ENCODE results near the gene CD44.
"Not testable (repeated sequence)": the region's sequence is repeated elsewhere in the genome, so short reads cannot be mapped to it uniquely, and the experiment has no call there.

The CD44 gene

GRCh38 chr11:35204614-35205013 lies 65.6 kb downstream of the CD44 start:
- no peak for TF ChIP-seq ZNF274 (IDR thresholded peaks at IDR 0.05; ENCODE audit: low read depth, low read length)
- no peak overlapping the region for H3K4me3 ChIP-seq (ENCODE audit: low read length)

GRCh38 chr11:35206616-35207015 lies 67.6 kb downstream of the CD44 start:
- no peak overlapping the region for H3K4me3 ChIP-seq (ENCODE audit: low read length)
- TF ChIP-seq ZNF274 (IDR thresholded peaks at IDR 0.05; ENCODE audit: low read depth, low read length), result no peak

GRCh38 chr11:35207471-35208403 lies 68.8 kb downstream of the CD44 start:
- H3K4me3 ChIP-seq (ENCODE audit: low read length), result no peak overlapping the region
- TF ChIP-seq ZNF274 (IDR thresholded peaks at IDR 0.05; ENCODE audit: low read depth, low read length), result no peak

- TF ChIP-seq ZNF274 (IDR thresholded peaks at IDR 0.05; ENCODE audit: low read depth, low read length), result no peak
- H3K4me3 ChIP-seq (ENCODE audit: low read length), result no peak overlapping the region
Observed at GRCh38 chr11:35208795-35209194, 69.8 kb downstream of the CD44 start.

GRCh38 chr11:35210876-35211546 lies 72.0 kb downstream of the CD44 start:
- no peak for TF ChIP-seq ZNF274 (IDR thresholded peaks at IDR 0.05; ENCODE audit: low read depth, low read length)
- no peak overlapping the region for H3K4me3 ChIP-seq (ENCODE audit: low read length)

- H3K4me3 ChIP-seq (ENCODE audit: low read length), result no peak overlapping the region
- TF ChIP-seq ZNF274 (IDR thresholded peaks at IDR 0.05; ENCODE audit: low read depth, low read length), result no peak
Observed at GRCh38 chr11:35211952-35212351, 73.0 kb downstream of the CD44 start.

GRCh38 chr11:35214226-35214770 lies 75.3 kb downstream of the CD44 start:
- no peak for TF ChIP-seq ZNF274 (IDR thresholded peaks at IDR 0.05; ENCODE audit: low read depth, low read length)
- H3K4me3 ChIP-seq (ENCODE audit: low read length), result no peak overlapping the region

- H3K4me3 ChIP-seq (ENCODE audit: low read length), result no peak overlapping the region
- no peak for TF ChIP-seq ZNF274 (IDR thresholded peaks at IDR 0.05; ENCODE audit: low read depth, low read length)
Observed at GRCh38 chr11:35214792-35215193, 75.8 kb downstream of the CD44 start.

GRCh38 chr11:35215945-35216344 lies 77.0 kb downstream of the CD44 start:
- TF ChIP-seq ZNF274 (IDR thresholded peaks at IDR 0.05; ENCODE audit: low read depth, low read length), result no peak
- H3K4me3 ChIP-seq (ENCODE audit: low read length), result no peak overlapping the region

GRCh38 chr11:35216962-35217678 lies 78.1 kb downstream of the CD44 start:
- TF ChIP-seq ZNF274 (IDR thresholded peaks at IDR 0.05; ENCODE audit: low read depth, low read length), result no peak
- no peak overlapping the region for H3K4me3 ChIP-seq (ENCODE audit: low read length)

GRCh38 chr11:35218956-35219355 lies 80.0 kb downstream of the CD44 start:
- TF ChIP-seq ZNF274 (IDR thresholded peaks at IDR 0.05; ENCODE audit: low read depth, low read length), result no peak
- H3K4me3 ChIP-seq (ENCODE audit: low read length), result no peak overlapping the region

- no peak overlapping the region for H3K4me3 ChIP-seq (ENCODE audit: low read length)
- no peak for TF ChIP-seq ZNF274 (IDR thresholded peaks at IDR 0.05; ENCODE audit: low read depth, low read length)
Observed at GRCh38 chr11:35223371-35223796, 84.4 kb downstream of the CD44 start.

GRCh38 chr11:35223991-35224390 lies 85.0 kb downstream of the CD44 start:
- no peak overlapping the region for H3K4me3 ChIP-seq (ENCODE audit: low read length)
- no peak for TF ChIP-seq ZNF274 (IDR thresholded peaks at IDR 0.05; ENCODE audit: low read depth, low read length)

- no peak for TF ChIP-seq ZNF274 (IDR thresholded peaks at IDR 0.05; ENCODE audit: low read depth, low read length)
- H3K4me3 ChIP-seq (ENCODE audit: low read length), result no peak overlapping the region
Observed at GRCh38 chr11:35225946-35226520, 87.1 kb downstream of the CD44 start.

GRCh38 chr11:35226756-35227155 lies 87.8 kb downstream of the CD44 start:
- H3K4me3 ChIP-seq (ENCODE audit: low read length), result not testable (repeated sequence)
